MCF 10A (cell line): ENCODE results near the gene ANKRD23. TPM values are rescaled to one million over a fixed set of nuclear protein-coding genes. Genes with fewer than 3 reads are reported as not detected.

Experiments used
- BruUV-seq: library from RNA; stranded (reverse); fragments of 400-500 nt; replicated peaks from 2 replicates; lab custom pipeline; 2021; lab: Mats Ljungman, UMichigan
- CTCF ChIA-PET: fragments of 300-600 bp; sonication (Branson Sonifier 250); formaldehyde crosslinking; extraction: SDS; loops from one replicate; lab custom pipeline; 2021; ENCODE audit warnings: antibody characterized with exemption, inconsistent platforms; lab: Yijun Ruan, JAX
- POLR2A ChIA-PET: fragments of 300-600, 350-650 bp; sonication (Branson Sonifier 250); formaldehyde crosslinking; extraction: SDS; loops from one replicate; lab custom pipeline; 2020; ENCODE audit warnings: antibody characterized with exemption, inconsistent platforms; lab: Yijun Ruan, JAX
- DNase-seq: peaks from one replicate; pipeline ENCODE4 v3.0.0-alpha.2; 2018; ENCODE audit not compliant: unreplicated experiment
- H3K27ac Mint-ChIP-seq: one replicate; pipeline ENCODE4 v1.8.0; 2022; ENCODE audit warnings: mild to moderate bottlenecking, low read depth, mixed read lengths; ENCODE audit not compliant: unreplicated experiment
- H3K27me3 Mint-ChIP-seq: one replicate; pipeline ENCODE4 v1.8.0; 2022; ENCODE audit warnings: mixed read lengths; ENCODE audit not compliant: insufficient read depth, unreplicated experiment
- H3K36me3 Mint-ChIP-seq: one replicate; pipeline ENCODE4 v1.8.0; 2022; ENCODE audit warnings: mild to moderate bottlenecking, moderate library complexity, mixed read lengths; ENCODE audit not compliant: insufficient read depth, unreplicated experiment
- H3K4me1 Mint-ChIP-seq: one replicate; pipeline ENCODE4 v1.8.0; 2022; ENCODE audit warnings: mixed read lengths; ENCODE audit not compliant: insufficient read depth, unreplicated experiment
- H3K4me3 Mint-ChIP-seq: one replicate; pipeline ENCODE4 v1.8.0; 2022; ENCODE audit warnings: mild to moderate bottlenecking, moderate library complexity, mixed read lengths; ENCODE audit not compliant: unreplicated experiment
- H3K9me3 Mint-ChIP-seq: one replicate; pipeline ENCODE4 v1.8.0; 2022; ENCODE audit warnings: mixed read lengths; ENCODE audit not compliant: unreplicated experiment
- intact Hi-C: fragments of 100-400 bp; cut with micrococcal nuclease; formaldehyde crosslinking; loops from 2 replicates; pipeline ENCODE4 v1.14.1; 2022
- total RNA-seq: library from RNA; stranded (reverse); gene quantifications from 2 replicates; pipeline ENCODE4 v1.2.3, GENCODE V29; 2022
- TF ChIP-seq, protein P1 (sequence below): fragments of 200-600 bp; IDR thresholded peaks from one replicate; pipeline ENCODE4 v1.8.0; 2022; ENCODE audit warnings: antibody characterized with exemption, mild to moderate bottlenecking; ENCODE audit not compliant: unreplicated experiment

The ANKRD23 gene
- total RNA-seq, 1 experiment from 2014 or later = 3.4 TPM

DNA sequence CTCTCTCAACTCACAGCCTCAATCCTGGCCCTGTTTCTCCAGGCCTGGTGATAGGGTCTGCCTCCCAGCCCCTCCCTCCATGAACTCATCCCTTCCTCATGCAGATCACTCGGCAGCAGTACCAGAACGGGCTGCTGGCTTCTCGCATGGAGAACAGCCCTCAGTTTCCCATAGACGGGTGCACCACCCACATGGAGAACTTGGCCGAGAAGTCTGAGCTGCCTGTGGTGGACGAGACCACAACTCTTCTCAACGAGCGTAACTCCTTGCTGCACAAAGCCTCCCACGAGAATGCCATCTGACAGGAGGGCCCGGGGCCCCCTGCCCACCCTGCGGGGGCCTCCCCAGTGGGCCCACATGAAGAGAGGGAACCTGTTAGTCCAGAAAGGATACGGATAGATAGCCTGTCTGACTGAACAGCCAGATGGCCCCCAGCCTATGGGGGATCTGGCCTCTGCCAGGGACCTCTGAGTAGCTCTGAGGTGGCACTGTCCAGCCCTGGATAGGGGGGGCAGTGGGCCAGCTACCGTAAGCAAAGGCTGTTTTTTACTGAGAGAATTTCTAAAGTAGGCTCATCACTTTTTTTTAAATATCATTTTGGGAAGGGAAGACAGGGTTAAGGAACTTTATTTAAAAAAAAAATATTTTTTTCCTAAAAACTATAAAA lies 34.5 kb downstream of the ANKRD23 start:
- ChIA-PET POLR2A (interaction anchor here (0.7 kb wide), 1 partner anchor 22 kb away, joined by 3 read pairs; no protein-coding TSS in a partner anchor), CTCF (interaction anchor here (0.6 to 3.1 kb wide), 2 partner anchors 9 to 210 kb away, joined by 3 to 16 read pairs; no protein-coding TSS in a partner anchor)
- no TSS peak for BruUV-seq
- intact Hi-C loops = loop anchor here (10.0 kb wide), 1 partner anchor 75 kb away; no protein-coding TSS in a partner anchor
- peaks cover 5% of the 10 kb centered on the region for H3K36me3 Mint-ChIP-seq
- no peaks in the 10 kb centered on the region for H3K4me1 Mint-ChIP-seq
- no peaks in the 10 kb centered on the region for H3K27me3 Mint-ChIP-seq
- TF ChIP-seq, protein P1, sequence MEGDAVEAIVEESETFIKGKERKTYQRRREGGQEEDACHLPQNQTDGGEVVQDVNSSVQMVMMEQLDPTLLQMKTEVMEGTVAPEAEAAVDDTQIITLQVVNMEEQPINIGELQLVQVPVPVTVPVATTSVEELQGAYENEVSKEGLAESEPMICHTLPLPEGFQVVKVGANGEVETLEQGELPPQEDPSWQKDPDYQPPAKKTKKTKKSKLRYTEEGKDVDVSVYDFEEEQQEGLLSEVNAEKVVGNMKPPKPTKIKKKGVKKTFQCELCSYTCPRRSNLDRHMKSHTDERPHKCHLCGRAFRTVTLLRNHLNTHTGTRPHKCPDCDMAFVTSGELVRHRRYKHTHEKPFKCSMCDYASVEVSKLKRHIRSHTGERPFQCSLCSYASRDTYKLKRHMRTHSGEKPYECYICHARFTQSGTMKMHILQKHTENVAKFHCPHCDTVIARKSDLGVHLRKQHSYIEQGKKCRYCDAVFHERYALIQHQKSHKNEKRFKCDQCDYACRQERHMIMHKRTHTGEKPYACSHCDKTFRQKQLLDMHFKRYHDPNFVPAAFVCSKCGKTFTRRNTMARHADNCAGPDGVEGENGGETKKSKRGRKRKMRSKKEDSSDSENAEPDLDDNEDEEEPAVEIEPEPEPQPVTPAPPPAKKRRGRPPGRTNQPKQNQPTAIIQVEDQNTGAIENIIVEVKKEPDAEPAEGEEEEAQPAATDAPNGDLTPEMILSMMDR = no peak
- no peak overlapping the region for H3K27ac Mint-ChIP-seq
- H3K9me3 Mint-ChIP-seq = no peaks in the 10 kb centered on the region
- no peak overlapping the region for H3K4me3 Mint-ChIP-seq
- DNase-seq = no peak

DNA sequence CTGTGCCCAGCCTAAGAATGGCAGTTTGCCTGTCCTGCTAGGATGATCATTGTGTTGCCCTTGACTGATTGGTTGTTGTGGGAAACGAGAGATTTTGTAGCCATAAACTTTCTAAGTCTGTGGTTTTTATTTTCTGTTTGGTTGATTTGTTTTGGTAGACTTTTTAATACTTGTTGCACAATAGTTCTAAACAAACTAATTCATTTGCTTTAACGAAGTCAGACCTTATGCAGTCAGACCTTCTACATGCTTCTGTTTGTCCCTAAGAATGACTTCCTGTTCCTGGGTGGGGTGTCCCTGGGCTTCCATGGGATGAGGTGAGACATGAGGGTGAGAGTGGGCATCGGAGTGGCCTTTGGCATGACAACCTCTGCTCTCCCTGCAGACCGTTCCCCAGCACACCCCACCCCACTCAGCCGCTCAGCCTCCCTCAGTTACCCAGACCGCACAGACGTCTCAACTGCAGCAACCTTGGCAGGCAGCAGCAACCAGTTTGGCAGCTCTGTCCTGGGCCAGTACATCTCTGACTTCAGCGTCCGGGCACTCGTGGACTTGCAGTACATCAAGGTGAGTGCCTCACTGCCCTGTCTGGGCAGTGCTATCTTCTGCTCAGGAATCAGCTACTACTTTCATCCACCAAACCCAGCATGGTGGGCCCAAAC lies 35.5 kb downstream of the ANKRD23 start:
- Mint-ChIP-seq H3K9me3 (no peaks in the 10 kb centered on the region), H3K4me1 (no peaks in the 10 kb centered on the region), H3K27me3 (no peaks in the 10 kb centered on the region), H3K36me3 (peaks cover 5% of the 10 kb centered on the region), H3K4me3 (no peak overlapping the region), H3K27ac (no peak overlapping the region)
- CTCF ChIA-PET = interaction anchor here (0.6 to 3.1 kb wide), 2 partner anchors 8 to 24 kb away, joined by 3 to 16 read pairs; no protein-coding TSS in a partner anchor
- intact Hi-C loops = loop anchor here (10.0 kb wide), 1 partner anchor 74 kb away; no protein-coding TSS in a partner anchor
- POLR2A ChIA-PET = interaction anchor here (0.7 kb wide), 1 partner anchor 499 kb away, joined by 3 read pairs; no protein-coding TSS in a partner anchor
- no peak for DNase-seq
- TF ChIP-seq, protein P1 = no peak
- no TSS peak for BruUV-seq

DNA sequence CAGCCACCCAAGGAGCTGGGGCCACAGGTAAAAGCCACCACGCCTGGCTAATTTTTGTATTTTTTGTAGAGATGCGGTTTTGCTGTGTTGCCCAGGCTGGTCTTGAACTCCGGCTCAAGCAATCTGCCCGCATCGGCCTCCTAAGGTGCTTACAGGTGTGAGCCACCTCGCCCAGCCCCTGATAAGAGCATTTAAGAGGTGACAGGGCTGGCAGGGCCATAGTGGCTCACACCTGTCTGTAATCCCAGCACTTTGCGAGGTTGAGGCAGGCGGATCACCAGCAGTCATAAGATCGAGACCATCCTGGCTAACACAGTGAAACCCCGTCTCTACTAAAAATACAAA lies 36.7 kb downstream of the ANKRD23 start:
- H3K9me3 Mint-ChIP-seq = no peaks in the 10 kb centered on the region

More for the DNA sequence above, 36.7 kb downstream of the ANKRD23 start:
- BruUV-seq = no TSS peak
- H3K36me3 Mint-ChIP-seq = peaks cover 5% of the 10 kb centered on the region
- no peak overlapping the region for H3K4me3 Mint-ChIP-seq
- H3K4me1 Mint-ChIP-seq = no peaks in the 10 kb centered on the region
- DNase-seq = no peak
- ChIA-PET POLR2A (interaction anchor here (1.0 kb wide), 1 partner anchor 8 kb away, joined by 3 read pairs; no protein-coding TSS in a partner anchor), CTCF (interaction anchor here (0.6 to 1.5 kb wide), 4 partner anchors 45 to 210 kb away, joined by 3 to 5 read pairs (median 4); partner anchors contain the start of gene CNNM4)
- H3K27me3 Mint-ChIP-seq = no peaks in the 10 kb centered on the region
- intact Hi-C loops = loop anchor here (10.0 kb wide), 1 partner anchor 72 kb away; no protein-coding TSS in a partner anchor
- TF ChIP-seq, protein P1 = no peak
- H3K27ac Mint-ChIP-seq = no peak overlapping the region
